ENCODE data around the gene ITIH5.

The ITIH5 gene

DNA sequence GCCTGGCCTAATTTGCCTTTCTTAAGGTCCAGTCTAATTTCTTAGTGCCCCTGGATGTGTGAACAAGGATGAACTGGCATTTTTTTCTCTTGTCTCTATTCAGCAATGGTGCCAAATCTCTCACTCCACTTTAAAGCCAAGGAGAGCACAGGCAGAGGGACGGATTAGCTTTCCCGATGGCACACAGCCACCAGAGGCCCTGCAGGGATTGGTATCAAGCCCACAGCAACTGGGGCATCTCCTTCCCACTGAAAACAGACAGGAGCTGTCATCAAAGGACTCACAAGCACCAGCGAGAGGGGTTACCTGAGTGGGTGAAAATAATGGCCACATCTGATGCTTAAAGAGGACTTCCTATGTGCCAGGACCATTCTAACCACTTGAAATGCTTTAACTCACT, 83.1 kb downstream of the ITIH5 start:
- no peak for DNase-seq (ENCODE audit: low read depth)

DNA sequence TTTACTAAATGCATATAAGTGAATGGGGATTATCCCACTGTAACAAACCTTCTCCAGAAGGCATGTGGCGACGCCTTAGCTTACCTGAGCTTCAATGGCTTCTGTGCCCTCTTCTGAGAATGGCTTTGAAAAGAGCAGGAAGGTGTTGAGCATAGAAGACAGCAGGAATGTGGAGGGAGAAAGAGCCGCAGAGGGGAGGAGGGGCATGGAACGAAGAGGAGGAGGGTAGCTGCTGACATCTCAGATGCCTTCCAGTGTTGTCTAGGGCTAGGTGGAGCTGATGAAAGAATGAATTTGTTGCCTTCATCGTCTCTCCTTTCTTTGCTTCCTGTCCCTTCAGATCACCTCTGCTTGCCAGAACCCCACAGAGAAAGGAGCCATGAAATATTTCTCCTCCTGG, 86.2 kb downstream of the ITIH5 start:
- DNase-seq (ENCODE audit: low read depth) = no peak

DNA sequence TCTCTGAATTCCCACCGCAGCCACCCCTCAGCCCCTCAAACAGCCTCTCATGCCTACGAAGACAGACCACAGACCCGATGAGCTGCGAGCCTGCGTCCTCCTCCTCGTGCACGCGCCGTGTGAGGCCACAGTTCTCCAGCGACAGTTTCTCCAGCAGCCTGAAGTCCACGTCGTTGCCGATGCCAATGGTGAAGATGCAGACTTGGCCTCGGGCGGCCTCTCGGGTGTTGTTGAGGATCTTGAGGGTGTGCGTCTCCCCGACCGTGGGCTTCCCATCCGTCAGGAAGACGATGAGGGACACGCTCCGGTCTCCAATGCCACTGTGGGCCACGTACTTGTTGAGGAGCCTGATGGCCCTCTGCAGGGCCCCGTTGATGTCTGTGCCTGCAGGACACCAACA, 87.1 kb downstream of the ITIH5 start:
- DNase-seq (ENCODE audit: low read depth) = no peak

DNA sequence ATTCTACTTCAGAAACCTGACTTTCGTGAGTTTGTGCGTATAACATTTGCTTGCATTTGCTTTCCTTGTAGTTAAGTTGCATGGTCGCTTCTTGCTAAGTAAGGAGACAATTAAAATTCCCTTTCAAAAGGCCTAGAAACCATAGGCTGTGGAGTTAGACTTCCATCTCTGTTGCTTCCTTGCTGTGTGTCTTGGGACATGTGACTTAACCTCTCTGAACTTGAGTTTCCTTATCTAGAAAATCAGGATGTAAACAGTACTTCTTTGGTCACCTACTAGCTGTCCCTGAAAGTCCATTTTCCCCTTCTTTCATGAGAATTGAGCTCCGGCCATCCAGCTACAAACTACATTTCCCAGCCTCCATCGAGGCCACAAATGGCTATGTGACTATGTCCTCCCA, 89.2 kb downstream of the ITIH5 start:
- no peak for DNase-seq (ENCODE audit: low read depth)

DNA sequence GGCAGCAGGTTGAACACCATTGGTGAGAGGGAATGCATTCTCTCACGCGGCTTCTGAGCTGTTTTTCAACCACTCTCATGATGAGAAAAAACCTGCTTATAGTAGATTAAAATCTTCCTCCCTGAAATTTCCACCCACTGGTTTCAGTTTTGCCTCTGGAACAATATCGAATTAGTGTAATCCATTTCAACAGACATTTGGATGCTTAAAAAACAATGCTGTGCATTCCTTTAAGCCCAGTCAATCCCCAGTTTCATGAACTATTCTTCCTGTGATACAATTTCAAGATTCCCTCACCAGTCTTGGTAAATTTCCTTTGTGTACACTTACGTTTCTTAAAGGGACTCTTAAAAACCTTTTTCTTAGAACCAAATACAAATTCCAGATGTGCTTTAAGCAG, 89.6 kb downstream of the ITIH5 start:
- DNase-seq (ENCODE audit: low read depth) = no peak

DNA sequence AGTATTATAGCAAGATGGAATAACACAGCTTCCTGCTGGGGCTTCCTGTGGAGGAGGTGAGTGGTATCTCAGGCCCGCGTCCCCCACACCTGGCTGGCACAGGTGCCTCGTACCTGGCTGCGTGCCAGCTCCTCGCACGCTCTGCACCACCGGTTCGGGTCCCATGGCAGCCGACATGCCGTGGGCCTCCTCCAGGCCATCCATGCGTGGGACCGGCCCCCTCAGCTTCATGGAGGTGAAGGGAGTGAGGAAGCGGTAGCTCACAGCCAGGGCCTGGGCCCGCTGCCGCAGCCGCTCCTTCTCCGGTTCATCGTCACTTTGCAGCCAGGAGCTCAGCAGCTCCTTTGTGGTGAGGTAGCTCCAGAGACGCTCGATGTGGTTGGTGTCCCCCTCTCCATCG, 90.4 kb downstream of the ITIH5 start:
- no peak for DNase-seq (ENCODE audit: low read depth)

DNA sequence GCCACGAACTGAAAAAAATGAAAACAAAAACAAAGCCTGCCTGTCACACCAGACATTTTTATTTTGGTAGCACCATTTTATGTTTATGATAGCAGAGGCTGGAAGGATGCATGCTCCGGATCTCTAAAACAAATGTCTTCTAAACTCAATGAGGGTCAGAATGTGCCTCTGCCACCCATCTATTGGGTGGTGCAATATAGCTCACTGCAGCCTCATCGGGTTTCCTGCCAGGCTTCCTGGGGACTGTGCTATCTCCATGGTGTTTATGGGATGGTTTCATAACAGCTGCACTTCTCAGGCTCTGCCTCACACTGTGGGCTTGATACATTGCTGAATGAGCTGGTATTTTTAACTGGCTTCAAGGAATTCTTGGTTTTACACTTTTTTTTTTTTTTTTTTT, 94.4 kb downstream of the ITIH5 start:
- no peak for DNase-seq (ENCODE audit: low read depth)

DNA sequence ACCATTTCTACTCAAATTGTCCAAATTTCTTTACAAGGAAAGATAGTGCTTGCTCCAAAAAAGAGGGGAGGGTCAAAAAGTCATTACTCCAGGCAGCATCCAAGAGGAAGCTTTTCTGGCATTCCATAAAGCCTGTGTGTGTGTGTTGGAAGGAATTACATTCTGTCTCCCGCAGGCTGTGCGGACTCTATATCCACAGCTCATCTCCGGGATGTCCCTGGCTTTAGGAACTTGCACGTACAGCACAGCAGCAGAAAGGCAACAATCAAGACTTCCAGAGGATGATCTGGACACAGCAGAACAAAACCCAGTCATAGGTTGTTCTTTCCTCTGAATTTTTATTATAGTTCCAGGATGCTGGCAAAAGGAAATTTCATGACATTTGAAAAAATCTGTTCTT, 94.8 kb downstream of the ITIH5 start:
- DNase-seq (ENCODE audit: low read depth) = no peak

DNA sequence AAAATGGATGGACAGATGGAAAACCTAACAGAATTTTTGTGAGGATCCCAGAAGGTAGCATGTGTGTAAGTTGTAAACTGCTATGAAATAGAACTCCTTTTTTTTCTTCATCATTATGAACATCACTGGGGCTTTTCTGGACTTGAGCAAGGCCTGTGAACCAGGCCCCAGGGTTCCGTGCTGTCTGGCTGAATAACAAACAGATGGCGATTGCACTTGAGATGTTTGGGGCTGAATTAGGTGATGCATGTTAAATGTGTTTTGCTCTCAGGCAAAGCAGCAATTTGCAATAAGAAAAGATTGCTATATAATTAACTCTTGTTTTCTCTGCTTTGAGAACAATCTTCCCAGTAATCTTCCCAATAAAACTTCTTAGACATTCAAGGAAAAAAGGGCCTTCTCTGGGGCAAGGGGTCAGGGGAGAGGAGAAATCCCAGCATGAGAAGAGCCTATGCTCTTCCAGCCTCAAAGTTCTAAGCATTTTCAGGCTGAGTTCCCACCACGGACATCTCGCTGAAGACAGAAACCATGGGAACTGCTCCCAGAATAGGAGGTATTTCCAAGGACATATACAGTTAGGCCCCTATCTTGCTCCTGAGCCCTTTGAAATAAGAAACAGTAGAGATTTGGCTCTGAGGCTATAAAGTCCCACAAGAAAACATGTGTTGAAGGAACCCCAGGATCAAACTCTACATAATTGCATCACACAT, 98.7 kb downstream of the ITIH5 start:
- no peak for DNase-seq (ENCODE audit: low read depth)

DNA sequence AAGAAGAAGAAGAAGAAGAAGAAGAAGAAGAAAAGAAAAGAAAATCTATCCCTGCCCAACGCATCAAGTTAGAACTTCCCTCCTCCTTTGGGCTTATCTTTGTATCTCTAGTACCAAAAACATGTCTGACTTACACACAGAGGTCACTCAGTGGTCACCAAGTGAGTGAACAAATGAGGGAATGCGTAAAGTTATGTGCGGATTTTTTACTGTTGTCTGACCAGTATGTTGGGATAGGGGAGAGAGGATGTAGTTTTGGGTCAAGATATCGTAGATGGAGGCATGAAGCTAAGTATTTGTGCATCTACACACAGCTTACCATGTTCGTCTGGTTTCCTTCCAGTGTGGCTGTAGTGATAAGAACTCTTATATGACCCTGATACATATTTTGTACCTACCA, 99.9 kb downstream of the ITIH5 start:
- DNase-seq (ENCODE audit: low read depth) = no peak

DNA sequence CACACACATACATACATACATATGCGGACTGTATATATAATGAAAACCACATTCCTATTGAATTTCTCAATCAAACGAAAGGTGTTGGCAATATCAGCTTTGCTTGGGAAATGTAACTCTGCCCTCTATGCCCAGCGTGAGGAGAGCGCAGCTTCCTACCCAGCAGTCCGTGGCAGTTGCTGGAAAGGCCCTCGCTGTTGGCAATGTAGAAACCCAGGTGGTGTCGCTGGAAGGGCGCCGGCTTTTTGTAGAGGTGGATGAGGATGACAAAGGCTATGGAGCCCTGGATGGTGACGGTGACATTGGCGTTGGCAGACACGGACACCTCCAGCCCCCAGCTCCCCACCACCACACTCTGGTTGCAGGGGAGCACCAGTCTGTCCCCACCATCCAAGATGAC, 100.9 kb downstream of the ITIH5 start:
- no peak for DNase-seq (ENCODE audit: low read depth)

DNA sequence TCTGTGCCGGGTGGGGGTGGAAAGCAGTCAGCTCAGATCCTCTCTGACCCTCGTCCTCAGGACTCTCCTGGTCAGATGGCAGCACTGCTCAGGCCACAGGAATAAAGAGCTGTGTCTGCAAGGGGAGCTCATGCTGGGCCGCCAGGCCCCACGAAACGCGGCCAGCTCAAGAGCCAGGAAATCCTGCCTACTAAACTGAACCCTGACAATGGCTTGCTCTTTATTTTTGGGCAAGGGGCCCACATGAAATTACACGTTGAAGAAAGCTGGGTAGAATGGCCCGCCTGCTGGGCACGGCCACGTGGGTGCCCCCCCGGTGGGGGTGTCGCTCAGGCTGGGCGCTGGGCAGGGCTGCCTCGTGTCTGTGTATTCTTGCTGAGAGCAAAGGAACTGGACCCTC, 103.0 kb downstream of the ITIH5 start:
- no peak for DNase-seq (ENCODE audit: low read depth)

DNA sequence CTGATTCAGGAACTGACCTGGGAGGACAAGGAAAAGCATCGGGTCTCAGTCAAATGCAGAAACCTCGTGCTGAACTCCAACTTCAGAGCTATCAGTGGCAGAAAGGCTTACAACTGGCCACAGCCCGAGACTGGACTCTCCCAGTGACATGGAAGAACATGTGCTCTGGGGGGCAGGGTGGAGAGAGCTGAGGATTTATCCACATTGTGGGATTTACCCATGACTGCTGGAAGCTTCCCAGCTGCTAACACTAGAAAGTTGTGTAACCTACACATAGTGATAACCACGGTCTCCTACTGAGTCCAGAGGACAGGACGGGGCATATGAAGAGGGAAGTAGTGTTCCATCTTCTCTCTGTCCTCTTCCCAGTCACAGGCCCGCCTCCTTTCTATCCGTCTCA, 103.4 kb downstream of the ITIH5 start:
- DNase-seq (ENCODE audit: low read depth) = no peak

DNA sequence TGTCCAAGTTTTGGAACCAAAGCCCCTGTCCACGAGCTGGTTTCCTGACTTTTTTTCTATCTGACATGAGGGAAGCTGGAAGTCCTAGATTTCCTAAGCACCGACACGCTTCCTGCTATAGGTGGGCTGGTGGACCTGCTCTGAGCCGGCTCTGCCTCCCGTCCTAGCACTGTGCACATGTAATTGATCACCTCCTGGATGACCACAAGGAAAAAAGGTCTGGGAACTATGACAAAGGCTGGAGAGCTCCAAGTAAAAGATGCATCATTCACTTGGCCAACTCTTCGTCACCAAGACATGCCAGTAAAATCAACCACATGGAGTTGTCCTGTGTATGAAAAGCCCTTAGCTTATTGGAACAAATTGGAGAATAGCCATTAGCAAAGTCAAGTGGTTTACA, 104.8 kb downstream of the ITIH5 start:
- no peak for DNase-seq (ENCODE audit: low read depth)

DNA sequence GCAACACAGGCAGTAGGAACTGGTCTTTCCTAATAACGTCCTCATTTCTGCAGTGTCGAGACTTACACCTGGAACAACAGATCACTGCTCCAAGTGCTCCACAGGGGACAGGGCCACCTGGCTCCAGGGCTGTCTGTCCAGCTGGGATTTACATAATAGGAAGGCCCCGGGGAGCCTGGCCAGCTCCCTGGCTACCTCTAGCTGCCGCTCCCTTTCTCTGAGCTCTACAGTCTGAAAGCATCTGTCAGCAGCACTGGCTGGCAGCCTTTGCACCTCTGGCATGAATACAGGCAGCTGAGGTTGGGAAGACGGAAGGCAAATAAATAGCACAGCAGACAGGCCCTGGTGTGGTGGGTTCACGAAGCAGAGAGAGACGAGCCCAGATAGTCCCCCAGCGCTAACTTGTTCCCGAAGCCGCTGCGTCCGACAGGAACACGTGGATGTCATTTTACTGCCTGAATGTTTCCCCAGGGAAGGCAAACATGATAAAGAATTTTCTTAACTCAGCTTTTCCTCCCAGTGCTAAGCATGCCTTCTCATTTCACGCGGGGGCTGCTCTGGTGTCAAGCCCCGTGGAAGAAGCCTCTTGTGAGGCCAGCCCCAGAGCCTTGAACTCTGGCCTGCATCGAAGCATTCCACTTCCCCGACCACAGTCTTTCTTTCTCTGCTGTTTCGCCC, 105.4 kb downstream of the ITIH5 start:
- DNase-seq (ENCODE audit: low read depth) = no peak

DNA sequence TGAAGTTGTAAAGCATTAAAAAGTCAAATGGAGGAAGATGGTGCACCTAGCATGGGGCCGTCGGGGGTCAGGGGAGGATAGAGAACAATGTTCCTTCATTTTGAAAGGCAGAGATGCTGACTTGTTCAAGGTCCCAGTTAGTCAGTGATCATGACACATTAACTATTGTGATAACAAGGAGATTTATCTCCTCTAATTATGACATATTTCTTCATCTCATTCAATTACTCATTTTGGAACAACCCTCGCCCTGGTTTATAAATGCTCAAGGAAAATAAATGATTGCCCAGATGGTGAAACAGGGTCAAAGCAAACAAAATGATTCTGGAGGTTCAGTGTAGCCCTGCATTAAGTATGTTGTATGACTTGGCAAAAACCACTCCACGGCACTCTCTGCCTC, 106.2 kb downstream of the ITIH5 start:
- DNase-seq (ENCODE audit: low read depth) = no peak

DNA sequence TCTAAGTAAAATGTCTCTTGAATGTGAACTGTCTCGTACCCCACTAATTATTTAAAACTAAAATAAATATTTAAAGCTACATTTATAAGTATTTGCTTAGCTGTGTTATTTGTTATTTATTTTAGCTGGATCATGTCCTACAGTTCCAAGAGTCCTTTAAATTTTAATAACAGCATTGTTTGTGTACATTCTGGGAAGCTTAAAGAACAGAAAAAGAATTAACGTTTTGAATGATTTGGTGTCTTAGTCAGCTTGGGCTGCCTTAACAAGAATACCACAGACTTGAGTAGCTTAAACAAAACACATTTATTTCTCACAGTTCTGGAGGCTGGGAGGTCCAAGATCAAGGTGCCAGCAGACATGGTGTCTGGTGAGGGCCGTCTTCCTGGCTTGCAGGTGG, 107.4 kb downstream of the ITIH5 start:
- no peak for DNase-seq (ENCODE audit: low read depth)

DNA sequence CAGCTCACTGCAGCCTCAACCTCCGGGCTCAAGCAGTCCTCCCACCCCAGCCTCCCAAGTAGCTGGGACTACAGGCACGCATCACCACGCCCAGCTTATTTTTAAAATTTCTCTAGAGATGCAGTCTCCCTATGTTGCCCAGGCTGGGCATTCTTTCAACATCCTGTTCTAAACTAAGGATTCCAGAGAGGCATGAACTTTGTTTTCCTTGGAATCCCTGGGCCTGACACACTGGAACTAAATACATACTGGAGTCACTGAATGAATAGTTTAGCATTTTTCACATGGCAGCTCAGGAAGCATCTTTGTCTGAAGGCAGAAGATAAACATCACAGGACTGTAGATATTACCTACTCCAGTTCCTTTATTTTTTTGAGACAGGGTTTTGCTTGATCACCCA, 108.7 kb downstream of the ITIH5 start:
- no peak for DNase-seq (ENCODE audit: low read depth)

DNA sequence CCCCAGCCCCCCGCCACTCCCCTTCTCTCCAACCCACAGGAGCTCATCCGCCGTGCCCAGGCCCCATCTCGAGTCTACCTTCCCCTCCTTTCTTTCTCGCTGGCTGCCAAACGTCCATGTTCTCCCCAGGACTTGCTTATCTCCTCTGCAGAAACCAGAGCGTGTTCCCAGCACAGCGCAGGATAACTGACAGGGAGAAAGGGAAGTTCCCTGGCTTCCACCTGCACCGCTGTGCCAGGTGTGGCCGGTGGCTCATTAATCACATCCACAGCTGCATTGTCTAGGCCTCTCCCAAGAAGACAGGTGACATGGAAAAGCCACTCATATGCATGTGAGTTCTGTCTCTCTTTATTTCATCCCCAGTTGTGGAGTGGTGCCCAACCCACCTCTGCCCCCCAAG, 113.2 kb downstream of the ITIH5 start:
- no peak for DNase-seq (ENCODE audit: low read depth)

DNA sequence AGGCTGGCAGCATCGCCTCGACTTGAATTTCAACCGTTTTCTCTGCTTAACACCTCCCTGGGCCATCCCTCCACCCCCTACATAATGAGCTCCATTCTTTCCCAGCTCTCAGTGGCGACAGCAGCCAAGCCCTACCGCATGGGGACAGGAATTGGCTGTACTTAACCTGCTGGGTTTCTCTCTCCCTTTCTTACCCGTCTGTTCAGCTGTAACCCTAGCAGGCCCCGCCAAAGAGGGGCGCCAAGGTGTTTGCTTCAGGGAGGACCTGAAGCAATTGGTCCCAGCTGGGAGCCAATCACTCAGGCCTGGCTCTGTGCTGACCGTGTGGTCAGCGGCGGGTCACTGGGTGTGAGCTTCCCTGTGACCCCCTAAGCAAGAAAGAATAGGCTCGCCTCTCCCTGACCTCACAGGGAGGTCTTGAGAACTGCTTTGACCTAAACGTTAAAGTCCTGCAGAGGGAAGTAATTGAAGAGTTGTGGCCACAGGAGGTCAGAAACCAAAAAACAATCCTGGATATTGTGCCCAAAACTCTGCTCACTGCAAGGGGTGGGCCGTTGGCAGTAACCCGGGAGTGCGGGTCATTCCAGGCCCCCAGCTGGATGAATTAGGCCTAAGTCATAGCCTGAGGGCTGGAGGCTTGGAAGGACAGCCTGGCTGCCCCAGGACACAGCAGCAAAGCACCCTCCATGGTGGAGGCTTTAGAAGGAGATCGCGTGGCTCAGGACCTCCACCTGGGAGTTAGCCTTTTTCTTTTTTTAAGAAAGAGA, 114.6 kb downstream of the ITIH5 start:
- DNase-seq (ENCODE audit: low read depth) = no peak

DNA sequence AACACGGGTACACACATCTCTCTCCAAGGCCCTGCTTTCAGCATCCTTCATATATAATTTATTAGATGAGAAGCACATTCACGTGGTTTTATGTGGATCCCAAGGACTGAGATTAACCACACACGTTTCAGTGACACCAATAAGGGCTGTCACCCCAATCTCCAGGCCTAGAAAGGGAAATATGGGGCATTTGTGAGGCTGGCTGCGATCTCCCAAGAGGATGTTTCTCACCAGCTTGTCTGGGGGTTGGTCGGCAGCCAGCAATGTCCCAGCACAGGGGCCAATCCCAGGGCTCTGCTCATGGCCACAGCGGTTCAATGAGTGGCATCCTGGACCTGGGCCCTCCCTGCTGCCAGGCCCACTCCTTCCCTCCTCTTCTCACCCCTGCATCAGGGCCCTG, 115.5 kb downstream of the ITIH5 start:
- DNase-seq (ENCODE audit: low read depth) = no peak

DNA sequence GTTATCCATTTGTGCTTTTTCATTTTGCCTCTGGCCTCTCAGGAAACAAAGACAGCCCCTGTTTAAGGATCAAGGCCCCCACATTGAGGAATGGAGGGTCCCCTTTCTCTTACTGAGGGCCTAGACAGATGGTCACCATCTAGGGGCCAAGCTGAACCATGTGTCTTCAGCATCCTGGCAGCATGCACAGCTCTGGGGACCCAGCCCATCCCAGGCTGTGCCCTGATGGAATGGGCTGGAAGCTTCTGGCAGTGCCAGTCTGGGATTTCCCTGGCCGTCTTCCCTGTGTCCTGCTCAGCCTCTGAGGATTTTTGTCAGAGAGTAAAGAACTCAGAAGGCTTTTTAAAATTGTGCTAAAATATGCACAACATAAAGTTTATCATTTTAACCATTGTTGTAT, 116.8 kb downstream of the ITIH5 start:
- no peak for DNase-seq (ENCODE audit: low read depth)

DNA sequence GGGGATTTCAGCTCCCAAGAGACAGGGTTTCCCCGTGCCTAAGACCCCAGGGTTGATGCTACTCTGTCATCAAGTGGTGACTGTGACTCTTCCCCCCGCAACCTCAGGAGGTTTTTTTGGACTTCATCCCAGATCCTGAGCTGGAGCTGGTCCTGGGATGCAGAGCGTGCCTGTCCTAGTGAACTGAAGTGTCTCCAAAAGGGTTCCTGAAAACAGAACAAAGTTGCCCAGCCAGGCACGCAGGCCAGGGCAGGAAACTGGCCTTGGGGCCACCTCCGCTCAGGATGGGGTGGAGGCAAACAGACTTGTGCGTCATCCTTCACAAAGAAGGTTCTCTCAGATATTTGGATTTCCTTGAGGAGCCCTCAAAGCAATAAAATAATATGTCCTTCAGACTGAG, 118.9 kb downstream of the ITIH5 start:
- DNase-seq (ENCODE audit: low read depth) = no peak
